KOPT-K1 (cell line): ENCODE results near the gene AP1M1.

ENCODE experiments used
- H3K27ac ChIP-seq: fragments of 200-600 bp; sonication (generic); 2 replicates; pipeline ENCODE4 v1.5.1; 2016; ENCODE audit warnings: antibody characterized with exemption, mild to moderate bottlenecking, low read depth, low read length; ENCODE audit not compliant: poor library complexity, severe bottlenecking
- H3K36me3 ChIP-seq: fragments of 200-600 bp; sonication (generic); 2 replicates; pipeline ENCODE4 v1.5.1; 2017; ENCODE audit warnings: antibody characterized with exemption, mild to moderate bottlenecking, low read length, moderate library complexity; ENCODE audit not compliant: insufficient read depth
- H3K9me3 ChIP-seq: fragments of 200-600 bp; sonication (generic); 2 replicates; pipeline ENCODE4 v1.5.1; 2017; ENCODE audit warnings: antibody characterized with exemption, low read length, mild to moderate bottlenecking; ENCODE audit not compliant: insufficient read depth, poor library complexity, severe bottlenecking

The AP1M1 gene

GRCh38 chr19:16197622-16198369 lies at the start of gene AP1M1:
Gene AP1M1, plus strand, starts transcription at chr19:16197911. Its CDS starts 116 bp downstream, at chr19:16198027.
- peaks cover 36% of the 10 kb centered on the region for H3K36me3 ChIP-seq
- H3K27ac ChIP-seq = peak within 1 kb of the TSS; percentile 86
- H3K9me3 ChIP-seq = no peaks in the 10 kb centered on the region

- Histone ChIP-seq H3K36me3 (no peaks in the 10 kb centered on the region), H3K9me3 (no peaks in the 10 kb centered on the region), H3K27ac (no peak overlapping the region)
These were observed 49.1 kb upstream of the AP1M1 start for GRCh38 chr19:16148443-16149229.

GRCh38 chr19:16153582-16154336 lies 44.0 kb upstream of the AP1M1 start:
- no peaks in the 10 kb centered on the region for H3K9me3 ChIP-seq
- H3K27ac ChIP-seq = no peak overlapping the region
- no peaks in the 10 kb centered on the region for H3K36me3 ChIP-seq

GRCh38 chr19:16154557-16154956 lies 43.2 kb upstream of the AP1M1 start:
- Histone ChIP-seq H3K36me3 (no peaks in the 10 kb centered on the region), H3K27ac (no peak overlapping the region), H3K9me3 (no peaks in the 10 kb centered on the region)

- Histone ChIP-seq H3K36me3 (no peaks in the 10 kb centered on the region), H3K27ac (no peak overlapping the region), H3K9me3 (no peaks in the 10 kb centered on the region)
These were observed 42.6 kb upstream of the AP1M1 start for GRCh38 chr19:16155128-16155527.

GRCh38 chr19:16156904-16157303 lies 40.8 kb upstream of the AP1M1 start:
- no peak overlapping the region for H3K27ac ChIP-seq
- no peaks in the 10 kb centered on the region for H3K9me3 ChIP-seq
- no peaks in the 10 kb centered on the region for H3K36me3 ChIP-seq

GRCh38 chr19:16157601-16158000 lies 40.1 kb upstream of the AP1M1 start:
- no peaks in the 10 kb centered on the region for H3K9me3 ChIP-seq
- H3K27ac ChIP-seq = no peak overlapping the region
- H3K36me3 ChIP-seq = no peaks in the 10 kb centered on the region

GRCh38 chr19:16159655-16160054 lies 38.1 kb upstream of the AP1M1 start:
- H3K27ac ChIP-seq = no peak overlapping the region
- no peaks in the 10 kb centered on the region for H3K9me3 ChIP-seq
- H3K36me3 ChIP-seq = no peaks in the 10 kb centered on the region

- H3K9me3 ChIP-seq = no peaks in the 10 kb centered on the region
- no peak overlapping the region for H3K27ac ChIP-seq
- H3K36me3 ChIP-seq = no peaks in the 10 kb centered on the region
These were observed 37.2 kb upstream of the AP1M1 start for GRCh38 chr19:16160445-16160942.

- Histone ChIP-seq H3K9me3 (no peaks in the 10 kb centered on the region), H3K36me3 (no peaks in the 10 kb centered on the region), H3K27ac (no peak overlapping the region)
These were observed 36.7 kb upstream of the AP1M1 start for GRCh38 chr19:16160943-16161560.

- H3K36me3 ChIP-seq = no peaks in the 10 kb centered on the region
- H3K27ac ChIP-seq = no peak overlapping the region
- no peaks in the 10 kb centered on the region for H3K9me3 ChIP-seq
These were observed 35.9 kb upstream of the AP1M1 start for GRCh38 chr19:16161840-16162239.

GRCh38 chr19:16164222-16164890 lies 33.4 kb upstream of the AP1M1 start:
- no peaks in the 10 kb centered on the region for H3K36me3 ChIP-seq
- no peaks in the 10 kb centered on the region for H3K9me3 ChIP-seq
- H3K27ac ChIP-seq = no peak overlapping the region

GRCh38 chr19:16166417-16166816 lies 31.3 kb upstream of the AP1M1 start:
- no peaks in the 10 kb centered on the region for H3K36me3 ChIP-seq
- no peaks in the 10 kb centered on the region for H3K9me3 ChIP-seq
- H3K27ac ChIP-seq = no peak overlapping the region

GRCh38 chr19:16167055-16167454 lies 30.7 kb upstream of the AP1M1 start:
- Histone ChIP-seq H3K9me3 (no peaks in the 10 kb centered on the region), H3K27ac (no peak overlapping the region), H3K36me3 (no peaks in the 10 kb centered on the region)
